Measurements from ENCODE around the gene KAT7.

The KAT7 gene

DNA sequence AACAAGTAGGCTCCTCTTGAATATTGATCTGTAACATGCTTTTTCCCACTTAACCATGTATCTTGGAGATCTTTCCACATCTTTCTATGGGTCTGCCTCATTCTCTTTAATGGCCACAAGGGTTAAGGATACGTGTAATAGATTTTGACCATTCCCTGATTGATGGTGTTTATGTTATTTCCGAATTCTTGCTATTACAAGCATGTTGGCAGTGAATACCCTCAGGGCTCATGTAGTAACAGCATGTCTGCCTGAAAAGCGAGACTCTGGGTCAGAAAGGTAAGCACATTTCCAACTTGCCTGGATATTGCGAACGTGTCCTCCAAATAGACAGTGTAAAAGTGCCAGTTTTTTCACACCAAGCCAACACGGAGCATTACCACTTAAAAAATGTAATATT is 54.4 kb downstream of the KAT7 start:
- DNase-seq (ENCODE audit: low spot score): no peak

DNA sequence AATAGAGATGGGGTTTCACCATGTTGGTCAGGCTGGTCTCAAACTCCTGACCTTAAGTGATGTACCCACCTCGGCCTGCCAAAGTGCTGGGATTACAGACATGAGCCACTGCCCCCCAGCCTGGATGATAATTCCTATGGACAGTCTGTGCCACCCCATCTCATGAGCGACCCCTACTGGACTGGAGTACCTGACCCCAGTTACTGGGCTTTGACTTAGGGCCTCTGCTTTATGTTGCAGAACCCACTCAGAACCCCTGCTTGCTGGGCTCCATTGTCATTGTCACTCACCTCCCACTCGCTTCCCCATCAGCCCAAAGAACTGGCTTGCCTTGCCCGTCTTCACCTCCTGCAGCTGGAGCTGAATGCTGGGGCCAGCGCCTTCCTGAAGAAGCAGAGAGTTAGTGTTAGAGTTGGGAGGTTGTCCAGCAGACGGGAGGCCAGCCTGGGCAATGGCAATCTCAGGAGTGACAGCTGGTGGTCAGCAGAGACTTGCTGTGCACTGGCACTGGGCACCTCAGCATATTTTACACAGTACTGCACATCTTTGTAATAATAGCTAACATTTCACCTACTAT is 55.4 kb downstream of the KAT7 start:
- DNase-seq (ENCODE audit: low spot score): no peak

DNA sequence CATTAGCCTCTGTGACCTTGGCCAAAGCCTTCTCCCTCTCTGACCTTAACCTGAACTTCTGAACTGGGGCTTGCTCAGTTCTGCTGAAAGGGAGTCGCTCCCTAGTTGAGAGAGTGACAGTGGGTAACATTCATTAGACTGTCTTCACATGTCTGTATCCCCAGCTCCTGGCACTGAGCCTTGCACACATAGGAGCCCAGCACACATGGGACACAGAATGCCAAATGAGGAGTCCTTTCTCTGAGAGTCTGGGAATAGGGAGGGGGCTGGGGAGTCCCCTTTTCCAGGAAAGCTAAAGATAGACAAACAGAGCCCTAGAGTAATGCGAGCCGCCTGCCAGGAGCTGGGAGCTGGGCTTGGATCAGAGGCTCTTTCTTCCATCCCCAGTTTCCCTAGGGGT is 56.8 kb downstream of the KAT7 start:
- DNase-seq (ENCODE audit: low spot score): no peak

DNA sequence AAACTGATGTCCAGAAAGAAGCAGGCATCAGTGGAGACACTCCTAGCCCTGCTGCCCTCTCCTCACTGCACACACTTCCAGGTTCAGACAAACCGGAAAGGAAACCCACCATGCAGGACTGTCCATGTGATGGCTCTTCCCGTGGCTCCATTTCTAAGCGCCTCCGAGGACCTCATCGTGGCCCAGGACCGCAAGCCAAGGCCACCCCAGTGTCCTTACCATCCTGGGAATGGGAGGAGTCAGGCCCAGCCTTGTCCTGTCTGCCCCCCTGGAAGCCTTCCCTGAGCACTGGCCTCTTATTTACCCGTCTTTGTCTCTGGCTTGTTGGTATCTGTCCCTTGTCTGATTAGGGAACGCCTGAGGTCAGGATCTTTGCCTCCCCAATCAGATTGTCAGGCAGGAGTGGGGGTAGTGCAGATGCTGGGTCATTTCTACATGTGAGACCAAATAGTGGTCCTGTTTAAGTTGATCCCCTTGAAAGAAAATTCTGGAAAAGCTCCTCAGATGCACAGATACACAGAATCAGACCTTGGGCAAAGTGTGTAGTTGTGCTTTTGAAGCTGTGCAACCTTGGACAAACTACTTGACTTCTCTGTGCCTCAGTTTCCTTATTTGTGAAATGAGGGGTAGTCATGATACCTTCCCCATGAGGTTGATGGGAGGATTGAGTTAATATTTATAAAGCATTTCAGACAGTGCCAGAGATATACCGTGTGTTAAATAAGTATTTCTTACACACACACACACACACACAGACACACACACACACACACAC is 58.6 kb downstream of the KAT7 start:
- no peak for DNase-seq (ENCODE audit: low spot score)

DNA sequence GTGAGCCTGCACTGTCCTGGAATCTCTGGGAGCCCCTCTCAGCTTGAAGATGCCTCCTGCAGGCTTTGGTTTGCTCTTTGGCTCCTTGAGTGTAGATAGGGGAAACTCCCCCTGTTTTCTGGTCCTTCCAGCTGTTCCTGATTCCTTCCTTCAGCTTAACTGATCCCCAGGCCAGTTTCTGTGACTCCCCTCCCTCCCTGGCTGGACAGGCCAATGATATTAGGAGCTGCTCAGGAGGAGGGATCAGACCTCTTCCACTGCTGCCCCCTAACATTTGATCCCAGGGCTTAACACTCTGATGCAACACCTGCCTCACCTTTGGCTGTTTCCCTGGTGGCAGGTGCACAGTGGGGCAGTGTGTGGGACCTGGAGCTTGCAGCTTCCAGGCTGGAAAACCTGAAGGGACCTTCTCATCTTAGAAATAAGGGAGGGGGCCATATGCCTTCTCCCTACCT is 59.6 kb downstream of the KAT7 start, which contains the start of gene TAC4:
TSS of gene TAC4 (minus strand) at position 51 of the 455 bp plus-strand sequence. CDS start 52 bp downstream, outside the sequence.
- no peak for DNase-seq (ENCODE audit: low spot score)

DNA sequence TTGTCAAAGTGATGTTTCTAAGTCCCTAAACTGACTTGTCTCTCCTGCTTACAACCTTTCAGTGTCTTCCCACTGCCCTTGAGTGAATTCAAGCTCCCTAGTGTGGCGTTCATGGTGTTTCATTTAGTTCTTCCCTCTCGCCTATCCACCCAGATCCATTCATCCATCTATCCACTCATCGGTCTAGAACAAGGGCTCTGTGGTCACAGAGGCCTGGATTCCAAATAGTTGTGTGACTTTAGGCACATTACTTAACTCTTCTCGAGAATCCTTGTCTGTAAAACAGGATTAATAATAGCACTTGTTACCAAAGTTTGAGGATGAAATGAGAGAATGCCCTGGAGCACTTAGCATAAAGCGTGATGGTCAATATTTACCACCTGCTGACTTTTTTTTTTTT is 60.3 kb downstream of the KAT7 start:
- no peak for DNase-seq (ENCODE audit: low spot score)

DNA sequence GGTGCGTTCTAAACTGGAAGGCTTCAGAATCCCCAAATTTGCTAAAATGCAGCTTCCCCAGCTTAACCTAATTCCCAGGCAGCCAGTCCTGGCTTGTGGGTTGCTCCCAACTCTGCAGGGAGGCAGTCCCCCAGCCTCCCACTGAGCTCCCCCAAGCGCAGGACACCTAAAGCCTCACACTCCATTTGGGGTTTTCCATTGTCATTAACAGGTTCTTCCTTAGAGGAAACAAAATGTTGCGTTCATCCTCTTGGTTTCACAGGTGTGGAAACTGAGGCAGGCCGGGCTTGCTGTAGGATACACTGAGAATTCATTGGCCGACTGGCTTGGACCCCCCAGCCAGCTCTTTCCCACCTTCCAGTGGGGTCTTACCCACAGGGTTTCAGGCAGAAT is 61.7 kb downstream of the KAT7 start:
- no peak for DNase-seq (ENCODE audit: low spot score)

DNA sequence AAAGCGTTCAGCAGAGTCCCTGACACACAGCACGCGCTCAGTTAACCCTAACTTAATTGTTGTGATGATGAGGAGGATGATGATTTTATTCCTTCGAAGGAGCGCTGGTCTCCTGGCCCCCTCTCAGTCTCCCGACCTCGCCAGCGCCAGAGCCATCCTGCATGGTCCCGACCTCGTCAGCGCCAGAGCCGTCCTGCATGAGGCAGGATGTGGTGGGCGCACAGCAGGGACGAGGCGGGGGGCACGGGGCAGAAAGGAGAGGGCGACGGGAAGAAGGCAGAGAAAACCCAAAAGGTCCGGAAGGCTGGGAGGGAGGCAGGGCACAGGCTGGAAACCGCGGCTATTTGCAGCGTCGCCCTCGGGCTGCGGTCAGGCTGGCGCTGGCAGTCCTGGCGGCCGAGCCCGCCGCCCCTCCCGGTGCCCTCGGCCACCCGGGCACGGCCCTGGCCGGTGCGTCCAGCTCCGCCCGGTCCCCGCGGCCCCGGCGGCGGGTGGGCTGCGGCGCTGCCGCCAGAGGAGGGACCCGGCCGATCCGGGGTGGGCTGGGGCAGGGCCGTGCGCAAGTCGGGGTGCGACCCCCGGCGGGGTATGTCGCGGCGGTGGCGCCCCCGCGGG is 62.4 kb downstream of the KAT7 start:
- no peak for DNase-seq (ENCODE audit: low spot score)

DNA sequence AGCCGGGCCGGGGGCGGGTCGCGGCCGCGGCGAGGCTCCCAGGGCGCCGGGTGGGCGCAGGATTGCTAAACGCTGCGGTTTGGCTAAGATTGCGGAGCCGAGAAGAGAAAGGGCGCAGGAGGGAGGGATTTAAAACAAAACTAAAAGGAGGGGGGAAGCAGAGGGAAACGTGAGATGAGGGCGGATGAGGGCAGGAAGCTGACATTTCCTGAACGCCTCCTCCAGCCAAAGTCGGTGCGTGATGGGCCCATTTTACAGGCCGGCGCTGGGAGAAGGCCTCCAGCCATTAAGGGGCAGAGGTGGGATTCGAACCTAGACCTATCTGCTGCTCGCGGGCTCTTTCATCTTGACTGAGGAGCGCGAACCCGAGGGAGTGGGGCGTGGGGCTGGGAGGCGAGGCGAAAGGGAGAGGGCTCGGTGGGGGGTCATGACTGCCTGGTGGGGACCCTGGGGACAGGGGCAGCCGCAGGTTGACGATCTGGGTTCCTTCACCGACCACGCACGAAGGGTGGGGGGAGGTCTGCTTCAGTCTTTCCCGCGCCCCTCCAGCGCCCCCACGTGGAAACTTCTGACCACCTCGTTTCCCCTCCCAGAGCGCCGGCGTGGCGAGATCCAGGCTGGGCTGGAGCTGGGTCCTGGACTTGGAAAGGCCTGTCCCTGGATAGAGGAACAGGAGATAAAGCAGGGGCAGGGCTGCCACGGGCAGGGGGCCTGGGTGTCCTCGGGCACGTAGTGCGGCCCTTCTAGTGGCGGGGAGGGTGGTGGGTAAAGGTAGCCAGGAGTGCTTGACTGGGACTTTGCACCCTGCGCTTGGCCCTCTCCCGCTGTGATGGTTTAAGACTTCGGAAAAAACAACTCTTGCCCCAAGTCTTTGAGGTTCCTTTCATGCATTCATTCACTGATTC is 63.2 kb downstream of the KAT7 start:
- DNase-seq (ENCODE audit: low spot score): peak; percentile 58

DNA sequence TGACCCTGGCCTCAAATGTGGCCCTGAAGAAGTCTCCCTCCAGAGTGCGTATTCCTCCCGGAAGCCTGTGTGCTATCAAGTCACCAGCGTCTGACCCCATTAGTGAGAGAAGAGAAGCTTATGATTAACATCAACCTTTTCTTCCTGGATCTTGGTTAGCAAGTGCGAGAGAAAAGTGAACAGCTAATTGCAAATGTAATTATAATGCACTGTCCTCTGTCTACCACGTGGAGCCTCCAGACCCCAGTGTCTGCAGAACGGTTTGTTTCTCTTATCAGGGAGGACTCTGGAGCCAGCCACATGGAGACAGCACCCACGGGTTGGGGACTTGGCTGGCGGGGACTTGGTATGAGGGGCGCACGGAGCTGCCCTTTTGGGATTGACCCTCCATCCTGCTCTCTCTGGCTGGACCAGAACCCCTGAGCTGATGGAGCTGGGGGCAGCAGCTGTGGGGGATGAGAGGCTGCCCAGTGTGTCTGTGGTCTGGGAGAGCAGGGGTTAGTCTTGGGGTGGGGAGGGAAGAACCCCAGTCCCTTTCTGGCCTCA is 65.1 kb downstream of the KAT7 start:
- no peak for DNase-seq (ENCODE audit: low spot score)

DNA sequence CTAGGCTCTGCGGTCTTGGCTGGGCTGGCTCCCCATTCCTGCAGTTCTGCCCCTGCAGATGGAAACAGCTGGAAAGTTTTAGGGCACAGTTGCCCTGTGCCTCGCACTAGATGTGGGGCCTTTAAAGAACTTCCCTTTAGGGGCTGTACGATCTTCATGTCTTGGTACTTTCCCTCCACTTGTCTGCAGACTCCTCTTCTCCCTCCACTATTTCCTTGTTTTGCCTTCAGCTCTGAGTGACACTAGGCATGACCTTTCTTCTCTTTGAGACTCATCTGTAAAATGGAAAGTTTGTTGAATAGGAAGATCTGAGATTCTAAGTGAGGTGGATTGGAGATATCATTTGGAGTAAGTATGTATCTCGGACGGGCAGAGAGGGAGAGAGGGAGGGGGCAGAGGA is 65.6 kb downstream of the KAT7 start:
- DNase-seq (ENCODE audit: low spot score): no peak

DNA sequence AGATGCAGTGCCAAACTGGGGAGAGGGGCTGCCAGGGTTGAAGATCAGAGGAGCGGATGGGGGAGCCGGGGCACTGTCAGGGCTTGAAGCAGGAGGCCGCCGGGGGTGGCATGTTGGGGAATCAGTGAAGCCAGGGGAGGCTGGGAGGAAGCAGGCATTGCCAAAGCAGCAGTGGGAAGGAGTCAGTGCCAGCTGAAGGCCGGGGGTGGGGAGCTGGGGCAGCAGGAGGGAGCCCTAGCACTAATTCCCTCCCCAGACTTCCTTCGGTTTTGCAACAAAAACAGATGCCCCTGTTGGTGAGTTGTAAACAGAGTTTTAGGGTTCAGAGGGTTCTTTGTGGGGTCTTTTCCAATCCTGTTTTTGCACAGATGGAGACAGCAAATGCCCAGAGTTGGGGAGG is 70.3 kb downstream of the KAT7 start:
- no peak for DNase-seq (ENCODE audit: low spot score)

DNA sequence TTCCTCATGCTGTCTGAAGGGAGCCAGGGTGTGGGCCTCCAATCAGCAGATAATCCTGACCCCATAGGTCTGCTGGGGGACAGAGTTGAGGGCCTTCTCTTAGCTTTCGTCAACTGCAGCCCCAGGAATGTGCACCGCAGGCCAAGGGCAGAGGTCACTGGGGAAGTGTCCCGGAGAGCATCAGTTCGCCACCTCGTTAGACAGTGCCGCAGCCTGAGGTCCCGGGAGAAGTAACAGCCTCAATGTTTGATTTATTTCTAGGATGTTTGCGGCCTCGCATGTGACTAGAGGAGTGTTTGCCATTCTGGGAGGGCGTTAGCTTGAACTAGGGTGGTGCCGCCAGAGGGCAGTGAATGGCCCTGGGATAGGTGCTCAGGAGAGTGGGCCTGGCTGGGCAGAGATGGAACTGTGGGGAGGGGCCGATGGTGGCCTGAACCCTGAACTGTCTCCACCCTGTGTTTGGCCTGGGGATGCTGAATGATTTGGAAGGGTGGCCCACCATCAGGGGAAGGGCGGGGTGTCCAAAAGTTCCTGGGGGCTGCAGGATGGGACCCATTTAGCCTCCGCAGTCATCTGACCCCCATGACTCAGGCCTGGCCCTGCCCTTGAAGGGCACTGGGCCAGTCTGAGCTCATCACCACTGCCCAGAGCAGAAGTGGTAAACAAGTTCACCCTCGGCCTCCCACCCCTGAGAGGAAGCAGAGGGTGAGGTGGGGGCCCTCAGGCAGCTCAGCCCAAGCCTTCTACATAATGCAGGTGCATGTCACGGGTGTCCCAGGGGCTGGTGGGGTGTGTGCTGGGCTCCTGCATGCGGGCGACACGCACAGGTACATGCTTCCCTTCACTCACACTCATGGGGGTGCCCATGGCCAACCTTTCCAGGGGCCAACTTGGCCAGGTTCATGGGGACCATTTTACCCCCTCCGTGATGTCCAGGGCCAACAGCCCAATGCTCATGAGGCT is 71.8 kb downstream of the KAT7 start:
- peak; percentile 43 for DNase-seq (ENCODE audit: low spot score)

DNA sequence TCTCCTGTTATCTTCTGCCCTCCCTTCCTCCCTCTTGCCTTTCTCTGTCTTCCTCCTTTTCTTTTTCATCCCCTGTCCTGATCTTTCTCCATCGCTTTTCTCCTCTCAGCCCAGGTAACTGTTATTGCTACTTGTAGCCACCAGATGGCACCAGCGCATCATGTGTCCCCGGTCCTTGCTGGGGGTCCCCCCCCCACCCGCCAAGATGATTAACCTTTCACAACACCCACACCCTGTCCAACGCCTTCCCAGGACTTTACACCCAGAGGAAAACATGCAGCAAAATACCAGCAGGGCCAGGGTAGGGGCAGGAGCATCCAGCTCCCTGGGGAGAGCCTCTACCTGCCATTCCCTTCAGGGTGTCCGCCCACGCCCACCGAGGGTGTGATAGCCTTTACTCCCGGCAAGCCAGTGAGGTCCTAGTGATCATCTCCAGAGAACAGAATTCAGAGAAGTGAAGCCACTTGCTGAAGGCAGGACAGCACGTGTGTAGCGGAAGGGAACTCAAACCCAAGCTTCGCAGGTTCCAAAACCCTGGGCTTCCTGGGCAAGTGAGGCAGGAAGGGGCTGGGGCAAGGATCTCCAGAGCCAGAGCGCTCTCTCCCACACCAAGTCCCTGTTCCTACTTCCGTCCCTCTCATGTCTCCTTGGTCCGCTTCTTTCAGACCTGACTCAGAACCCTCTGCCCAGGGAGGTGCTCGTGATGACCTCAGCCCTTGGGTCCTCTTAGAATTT is 72.8 kb downstream of the KAT7 start:
- peak; percentile 65 for DNase-seq (ENCODE audit: low spot score)

DNA sequence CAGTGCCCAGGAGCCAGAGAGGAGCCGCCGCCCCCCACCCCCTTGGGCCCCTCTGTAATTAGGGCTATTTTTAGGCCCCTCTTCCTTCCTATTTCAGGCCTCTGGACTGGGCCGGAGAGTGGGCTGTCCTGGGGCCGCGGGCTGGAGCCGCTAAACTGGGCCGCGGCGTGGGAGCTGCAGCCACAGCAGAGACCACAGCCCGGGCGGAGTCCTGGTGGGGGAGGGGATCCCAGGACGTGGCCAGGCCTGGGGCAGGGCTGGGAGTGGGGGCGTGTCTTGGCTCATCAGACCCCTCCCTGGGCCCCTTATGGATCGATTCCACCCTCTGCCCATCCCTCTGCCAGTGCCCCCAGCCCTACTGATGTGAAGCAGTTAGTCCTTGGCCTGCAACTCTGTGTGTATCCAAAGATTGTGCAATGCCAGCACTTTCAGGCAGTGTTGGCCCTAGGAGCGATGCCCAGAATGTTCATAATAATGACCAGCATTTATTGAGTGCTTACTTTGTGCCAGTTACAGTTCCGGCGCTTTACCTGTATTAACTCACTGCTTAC is 74.4 kb downstream of the KAT7 start:
- DNase-seq (ENCODE audit: low spot score): no peak

DNA sequence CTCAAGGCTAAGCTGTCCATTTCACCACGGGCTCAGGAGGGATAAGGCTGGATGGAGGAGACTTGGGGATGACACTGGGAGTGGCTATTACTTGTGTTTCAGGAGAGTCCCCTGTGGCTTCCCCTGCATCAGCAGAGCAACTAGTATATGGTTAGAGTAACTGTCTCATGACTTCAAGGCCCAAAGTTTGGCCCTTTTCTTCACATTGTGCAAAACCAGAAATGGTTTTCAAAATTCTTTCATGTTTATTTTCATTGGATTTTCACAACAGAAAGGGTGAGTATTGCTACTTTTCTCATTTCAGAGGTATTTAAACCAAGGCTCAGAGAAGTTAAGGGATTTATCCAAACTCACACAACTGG is 77.5 kb downstream of the KAT7 start:
- DNase-seq (ENCODE audit: low spot score): no peak

DNA sequence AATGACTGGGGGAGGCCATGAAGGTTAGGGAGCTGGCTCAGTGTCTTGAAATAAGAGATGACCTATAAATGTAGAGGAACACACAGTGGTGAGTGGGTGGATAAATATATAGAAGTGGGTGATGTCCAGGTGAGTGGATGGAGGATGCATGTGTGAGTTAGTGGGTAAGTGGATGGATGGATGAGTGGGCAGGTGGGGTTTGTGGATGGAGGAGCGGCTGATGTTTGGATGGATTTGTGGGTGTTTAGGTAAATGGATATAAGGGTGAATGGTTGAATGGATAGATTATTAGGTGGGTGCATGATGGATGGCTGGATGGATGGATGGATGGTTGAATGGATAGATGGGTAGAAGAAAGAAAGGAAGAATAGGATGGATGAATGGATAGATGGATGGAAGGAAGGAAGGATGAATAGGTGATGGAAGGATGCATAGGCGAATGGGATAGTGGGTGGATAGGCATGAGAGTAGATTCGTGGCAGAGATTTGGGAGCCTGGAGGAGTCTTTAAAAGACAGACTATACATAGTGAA is 78.5 kb downstream of the KAT7 start:
- DNase-seq (ENCODE audit: low spot score): no peak

DNA sequence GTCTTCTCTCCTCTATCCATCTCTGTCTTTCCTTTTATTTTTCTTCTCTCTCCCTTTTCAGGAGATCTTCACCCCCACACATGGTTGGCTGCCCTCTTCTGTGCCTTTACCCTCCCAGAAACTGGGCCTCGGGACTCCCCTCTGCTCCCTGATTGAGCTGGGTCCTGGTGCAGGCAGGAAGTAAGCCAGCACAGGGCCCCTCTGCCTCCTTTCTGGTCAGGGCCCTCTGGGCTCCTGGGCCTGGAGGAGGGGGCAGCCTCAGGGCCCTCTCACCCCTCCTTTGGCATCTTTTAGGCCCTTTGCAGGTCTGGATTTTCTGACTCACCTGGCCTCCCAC is 80.5 kb downstream of the KAT7 start:
- DNase-seq (ENCODE audit: low spot score): no peak

DNA sequence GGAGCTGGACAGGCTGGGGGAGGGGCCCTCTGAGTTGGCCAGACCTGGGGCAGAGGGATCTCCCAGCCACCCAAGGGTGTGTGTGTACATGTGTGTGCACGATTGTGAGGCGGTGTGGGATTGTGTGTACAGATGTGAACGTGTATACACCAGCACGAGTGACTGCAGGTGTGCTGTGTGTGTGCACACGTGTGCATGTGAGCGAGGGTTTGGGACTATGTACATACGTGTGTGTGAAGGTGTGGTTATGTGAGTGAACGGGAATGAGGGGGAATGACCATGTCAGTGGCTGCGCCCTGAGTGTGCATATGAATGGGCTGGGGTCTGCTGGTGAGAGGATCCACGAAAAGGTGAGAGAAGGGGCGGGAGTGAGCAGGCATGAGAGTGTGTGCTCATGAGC is 81.8 kb downstream of the KAT7 start:
- DNase-seq (ENCODE audit: low spot score): no peak

DNA sequence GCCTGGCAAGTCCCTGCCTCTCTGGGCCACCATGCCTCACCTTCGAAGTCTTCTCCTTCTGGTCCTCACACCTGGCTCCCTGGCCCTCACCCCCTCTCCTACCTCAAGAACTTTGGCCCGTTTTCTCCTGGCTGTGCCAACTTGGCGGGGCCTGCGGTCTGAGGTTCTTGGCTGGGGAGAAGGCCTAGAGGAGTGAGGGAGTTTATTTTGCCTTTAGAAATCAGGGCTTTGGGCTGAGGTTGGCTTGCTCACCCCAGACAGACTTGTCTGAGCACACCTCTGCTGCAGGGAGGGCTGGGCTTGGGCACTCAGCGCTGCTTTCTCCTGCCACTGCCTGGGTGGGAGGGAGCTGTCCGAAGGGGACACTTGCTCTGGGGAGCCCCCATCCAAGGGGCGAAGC is 82.7 kb downstream of the KAT7 start:
- no peak for DNase-seq (ENCODE audit: low spot score)

All from HuH-7.5 (cell line).